ES-I3 (cell line): ENCODE results near the gene ZCCHC24.

Source experiments
- H3K36me3 ChIP-seq: 2 replicates; pipeline ENCODE4 v1.6.1; 2013; ENCODE audit warnings: mild to moderate bottlenecking, low read length, control low read depth, moderate library complexity; ENCODE audit not compliant: insufficient read depth
- H3K4me1 ChIP-seq: 2 replicates; pipeline ENCODE4 v1.6.1; 2013; ENCODE audit warnings: mild to moderate bottlenecking, control low read depth, low read length; ENCODE audit not compliant: insufficient read depth
- H3K9ac ChIP-seq: 2 replicates; pipeline ENCODE4 v1.6.1; 2013; ENCODE audit warnings: low read depth, mild to moderate bottlenecking, low read length, moderate library complexity
- H3K9me3 ChIP-seq: 2 replicates; pipeline ENCODE4 v1.6.1; 2013; ENCODE audit warnings: mild to moderate bottlenecking, low read length, moderate library complexity; ENCODE audit not compliant: control insufficient read depth, insufficient read depth

Gene ZCCHC24

GRCh38 chr10:79380946-79381721 lies 64.3 kb downstream of the ZCCHC24 start:
- H3K36me3 ChIP-seq, result no peaks in the 10 kb centered on the region
- no peak overlapping the region for H3K9ac ChIP-seq
- peaks cover 11% of the 10 kb centered on the region; the same call in 1 of the 2 replicates for H3K4me1 ChIP-seq
- H3K9me3 ChIP-seq, result no peaks in the 10 kb centered on the region

- no peaks in the 10 kb centered on the region for H3K36me3 ChIP-seq
- H3K4me1 ChIP-seq, result peaks cover 11% of the 10 kb centered on the region; the same call in 1 of the 2 replicates
- H3K9ac ChIP-seq, result no peak overlapping the region
- H3K9me3 ChIP-seq, result no peaks in the 10 kb centered on the region
These were observed 65.1 kb downstream of the ZCCHC24 start for GRCh38 chr10:79380125-79380945.

- H3K9ac ChIP-seq, result no peak overlapping the region
These were observed 65.8 kb downstream of the ZCCHC24 start for GRCh38 chr10:79379512-79380124.

GRCh38 chr10:79378647-79379511 lies 66.5 kb downstream of the ZCCHC24 start:
- H3K9me3 ChIP-seq, result no peaks in the 10 kb centered on the region
- H3K9ac ChIP-seq, result no peak overlapping the region

More at GRCh38 chr10:79379512-79380124, 65.8 kb downstream of the ZCCHC24 start:
- Histone ChIP-seq H3K4me1 (peaks cover 15% of the 10 kb centered on the region; the same call in 1 of the 2 replicates), H3K9me3 (no peaks in the 10 kb centered on the region), H3K36me3 (no peaks in the 10 kb centered on the region)

GRCh38 chr10:79378383-79378646 lies 67.1 kb downstream of the ZCCHC24 start:
- Histone ChIP-seq H3K9me3 (no peaks in the 10 kb centered on the region), H3K9ac (no peak overlapping the region), H3K36me3 (no peaks in the 10 kb centered on the region), H3K4me1 (peaks cover 15% of the 10 kb centered on the region; the same call in 1 of the 2 replicates)

More at GRCh38 chr10:79378647-79379511, 66.5 kb downstream of the ZCCHC24 start:
- Histone ChIP-seq H3K36me3 (no peaks in the 10 kb centered on the region), H3K4me1 (peaks cover 15% of the 10 kb centered on the region; the same call in 1 of the 2 replicates)

GRCh38 chr10:79377557-79378382 lies 67.7 kb downstream of the ZCCHC24 start:
- Histone ChIP-seq H3K9me3 (no peaks in the 10 kb centered on the region), H3K4me1 (peaks cover 15% of the 10 kb centered on the region; the same call in 1 of the 2 replicates), H3K9ac (no peak overlapping the region), H3K36me3 (no peaks in the 10 kb centered on the region)

- Histone ChIP-seq H3K36me3 (no peaks in the 10 kb centered on the region), H3K4me1 (peaks cover 10% of the 10 kb centered on the region; the same call in 1 of the 2 replicates), H3K9ac (no peak overlapping the region), H3K9me3 (no peaks in the 10 kb centered on the region)
These were observed 68.5 kb downstream of the ZCCHC24 start for GRCh38 chr10:79376751-79377556.

- H3K9me3 ChIP-seq, result peaks cover 4% of the 10 kb centered on the region; the same call in 1 of the 2 replicates
- no peaks in the 10 kb centered on the region for H3K36me3 ChIP-seq
- peaks cover 4% of the 10 kb centered on the region; the same call in 1 of the 2 replicates for H3K4me1 ChIP-seq
- no peak overlapping the region for H3K9ac ChIP-seq
These were observed 69.3 kb downstream of the ZCCHC24 start for GRCh38 chr10:79376078-79376628.

DNA sequence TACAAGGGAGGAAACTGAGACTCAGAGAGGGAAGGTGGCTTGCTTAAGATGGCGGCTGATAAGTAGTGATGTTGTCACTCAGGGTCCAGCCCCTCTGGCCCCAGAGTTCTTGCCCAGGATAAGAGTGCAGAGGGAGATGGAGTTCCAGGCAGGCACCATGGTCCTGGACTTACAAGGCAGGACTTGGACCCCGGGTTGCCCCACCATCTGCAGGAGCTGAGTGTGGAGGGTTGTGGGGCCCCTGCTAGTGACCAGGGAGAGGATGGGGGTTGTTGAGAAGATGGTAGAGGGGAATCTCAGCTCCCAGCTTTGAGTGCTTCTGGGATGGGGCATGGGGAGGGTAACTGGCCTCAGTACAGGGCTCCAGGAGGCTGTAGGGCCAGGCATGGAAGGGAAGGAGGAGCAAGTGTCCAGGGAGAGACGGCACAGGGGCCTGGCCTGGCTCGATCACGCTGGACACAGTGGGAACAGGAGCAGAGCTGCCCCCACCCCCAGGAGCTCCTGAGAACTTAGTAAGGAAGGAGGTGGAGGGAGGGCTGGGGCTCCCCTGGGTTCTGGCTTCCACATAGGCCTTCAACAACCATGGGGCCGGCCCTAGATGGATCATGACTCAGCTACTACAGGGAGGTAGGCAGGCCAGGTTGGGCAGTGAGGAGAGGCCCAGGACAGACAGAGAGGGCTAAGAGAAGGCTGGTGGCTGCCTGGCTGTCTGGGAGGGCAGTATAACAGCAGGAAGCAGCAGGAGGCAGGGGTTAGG lies 69.9 kb downstream of the ZCCHC24 start:
- Histone ChIP-seq H3K9me3 (peaks cover 4% of the 10 kb centered on the region; the same call in 1 of the 2 replicates), H3K9ac (no peak overlapping the region), H3K4me1 (peaks cover 4% of the 10 kb centered on the region; the same call in 1 of the 2 replicates), H3K36me3 (no peaks in the 10 kb centered on the region)

DNA sequence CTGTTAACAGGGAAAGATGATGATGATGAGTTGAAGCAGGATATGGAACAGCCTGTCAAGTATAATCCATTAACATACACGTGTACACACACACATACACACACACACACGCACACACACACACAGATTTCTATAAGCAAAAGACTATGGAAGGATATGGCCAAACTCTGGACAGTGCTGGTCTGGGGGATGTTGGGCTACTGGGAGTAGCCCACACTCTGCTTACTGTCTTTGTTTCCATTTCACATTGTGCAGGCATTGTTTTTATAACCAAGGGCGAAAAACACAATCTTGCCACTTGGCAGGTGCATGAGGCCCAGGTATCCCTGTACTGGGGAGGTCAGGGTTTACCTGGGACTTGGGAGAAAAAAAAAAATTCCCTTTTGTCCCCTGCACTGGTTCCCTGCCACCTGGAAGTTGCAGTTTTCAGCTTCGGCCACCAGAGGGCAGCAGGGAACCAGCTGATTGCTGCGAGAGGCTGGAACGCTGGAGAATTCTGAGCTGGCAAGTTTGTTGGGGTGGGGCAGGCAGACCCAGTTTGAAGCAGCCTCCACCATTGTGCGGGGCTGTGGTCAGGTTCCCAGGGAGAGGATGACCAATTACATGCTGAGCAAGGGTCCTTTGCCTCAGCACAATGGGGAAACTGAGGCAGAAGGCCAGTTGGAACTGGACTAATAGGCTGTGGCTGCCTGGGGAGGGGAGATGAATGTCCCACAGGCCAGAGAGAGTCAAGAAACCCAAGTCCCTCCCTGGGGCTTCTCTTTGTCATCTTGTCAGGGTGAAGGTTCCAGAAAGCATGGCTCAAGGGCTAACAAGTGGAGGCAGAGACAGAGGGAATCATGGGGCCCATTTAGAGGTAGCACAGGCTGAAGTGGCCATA lies 70.9 kb downstream of the ZCCHC24 start:
- no peak overlapping the region for H3K9ac ChIP-seq

GRCh38 chr10:79372871-79373270 lies 72.6 kb downstream of the ZCCHC24 start:
- H3K4me1 ChIP-seq, result peaks cover 4% of the 10 kb centered on the region; the same call in 1 of the 2 replicates
- no peaks in the 10 kb centered on the region; the same call in 1 of the 2 replicates for H3K36me3 ChIP-seq
- peaks cover 8% of the 10 kb centered on the region; the same call in 1 of the 2 replicates for H3K9me3 ChIP-seq
- H3K9ac ChIP-seq, result no peak overlapping the region

More for the DNA sequence above, 70.9 kb downstream of the ZCCHC24 start:
- Histone ChIP-seq H3K4me1 (peaks cover 4% of the 10 kb centered on the region; the same call in 1 of the 2 replicates), H3K36me3 (no peaks in the 10 kb centered on the region; the same call in 1 of the 2 replicates), H3K9me3 (peaks cover 8% of the 10 kb centered on the region; the same call in 1 of the 2 replicates)
